GM10847 (cell line): ENCODE data around the gene KPNB1.

ENCODE experiments used
- POLR2A ChIP-seq: IDR thresholded peaks from 2 replicates; pipeline ENCODE4 v1.6.1; 2011; ENCODE audit not compliant: insufficient read length; ENCODE audit errors: extremely low read depth

Gene KPNB1

DNA sequence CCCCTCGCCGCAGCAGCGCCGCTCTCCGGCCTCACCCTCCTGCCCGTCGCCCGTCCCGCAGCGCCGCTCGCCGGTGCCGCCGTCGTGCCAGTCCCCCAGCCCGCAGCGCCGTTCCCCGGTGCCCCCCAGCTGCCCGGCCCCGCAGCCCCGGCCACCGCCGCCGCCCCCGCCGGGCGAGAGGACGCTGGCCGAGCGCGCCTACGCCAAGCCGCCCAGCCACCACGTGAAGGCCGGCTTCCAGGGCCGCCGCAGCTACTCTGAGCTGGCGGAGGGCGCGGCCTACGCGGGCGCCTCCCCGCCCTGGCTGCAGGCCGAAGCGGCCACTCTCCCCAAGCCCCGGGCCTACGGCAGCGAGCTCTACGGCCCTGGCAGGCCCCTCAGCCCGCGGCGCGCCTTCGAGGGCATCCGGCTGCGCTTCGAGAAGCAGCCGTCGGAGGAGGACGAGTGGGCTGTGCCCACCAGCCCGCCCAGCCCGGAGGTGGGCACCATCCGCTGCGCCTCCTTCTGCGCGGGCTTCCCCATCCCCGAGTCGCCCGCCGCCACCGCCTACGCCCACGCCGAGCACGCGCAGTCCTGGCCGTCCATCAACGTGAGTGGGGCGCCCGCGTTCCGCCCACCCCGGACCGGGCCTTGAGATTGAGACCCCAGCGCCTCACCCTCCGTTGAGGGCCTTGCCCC lies 59.3 kb downstream of the KPNB1 start:
- TF ChIP-seq POLR2A, result no peak

DNA sequence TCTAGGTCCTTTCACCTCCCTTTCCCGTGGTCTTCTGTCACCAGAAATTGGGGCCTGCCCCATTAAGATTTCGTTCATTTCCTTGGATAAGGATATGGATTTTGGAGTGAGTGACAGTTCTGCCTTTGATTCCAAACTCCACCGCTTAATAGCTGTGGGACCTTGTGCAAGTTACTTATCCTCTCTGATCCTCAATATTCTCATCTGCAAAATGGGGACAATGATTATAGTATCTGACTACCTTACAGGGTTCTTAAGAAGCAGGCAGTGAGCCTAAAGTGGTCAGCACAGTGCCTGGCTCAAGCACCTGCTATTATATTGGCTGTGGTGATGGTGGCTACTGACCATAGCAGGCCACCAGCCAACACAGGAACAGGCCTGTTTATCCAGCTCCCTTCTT lies 59.9 kb downstream of the KPNB1 start:
- no peak for TF ChIP-seq POLR2A

DNA sequence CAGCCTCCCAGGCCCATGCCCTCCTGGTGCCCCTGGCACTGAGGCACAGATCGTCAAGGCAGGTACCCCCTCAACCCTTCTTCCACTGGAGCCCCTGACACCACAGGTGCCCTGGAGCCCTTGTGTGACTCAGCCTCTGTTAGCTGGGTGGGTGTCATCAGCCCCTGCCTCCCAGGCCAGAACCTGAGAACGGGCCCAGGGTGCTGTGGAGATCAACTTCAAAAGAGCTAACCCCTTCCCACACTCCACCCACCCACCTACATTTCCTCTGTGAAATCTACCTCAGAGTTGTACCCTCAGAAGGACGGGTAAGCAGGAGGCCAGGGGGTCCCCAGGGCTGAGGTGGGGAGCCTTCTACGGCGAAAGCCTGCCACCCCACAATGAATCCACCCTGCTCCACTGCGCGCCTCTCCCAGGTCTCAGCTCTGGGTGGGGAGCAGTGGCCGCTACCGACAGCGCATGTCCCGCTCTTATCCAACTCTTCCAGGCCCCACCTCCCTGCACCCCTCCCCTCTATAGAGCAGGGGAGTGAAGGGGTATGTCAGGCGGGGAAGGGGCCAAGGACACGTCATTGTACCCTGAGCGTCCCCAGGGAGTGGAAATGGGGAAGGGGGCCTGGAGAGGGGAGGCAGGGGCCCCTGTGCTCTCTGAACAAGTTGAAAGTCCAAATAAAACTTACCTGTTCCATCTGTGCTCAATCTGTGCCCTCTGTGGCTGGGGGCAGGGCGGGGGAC lies 61.8 kb downstream of the KPNB1 start:
- no peak for TF ChIP-seq POLR2A

DNA sequence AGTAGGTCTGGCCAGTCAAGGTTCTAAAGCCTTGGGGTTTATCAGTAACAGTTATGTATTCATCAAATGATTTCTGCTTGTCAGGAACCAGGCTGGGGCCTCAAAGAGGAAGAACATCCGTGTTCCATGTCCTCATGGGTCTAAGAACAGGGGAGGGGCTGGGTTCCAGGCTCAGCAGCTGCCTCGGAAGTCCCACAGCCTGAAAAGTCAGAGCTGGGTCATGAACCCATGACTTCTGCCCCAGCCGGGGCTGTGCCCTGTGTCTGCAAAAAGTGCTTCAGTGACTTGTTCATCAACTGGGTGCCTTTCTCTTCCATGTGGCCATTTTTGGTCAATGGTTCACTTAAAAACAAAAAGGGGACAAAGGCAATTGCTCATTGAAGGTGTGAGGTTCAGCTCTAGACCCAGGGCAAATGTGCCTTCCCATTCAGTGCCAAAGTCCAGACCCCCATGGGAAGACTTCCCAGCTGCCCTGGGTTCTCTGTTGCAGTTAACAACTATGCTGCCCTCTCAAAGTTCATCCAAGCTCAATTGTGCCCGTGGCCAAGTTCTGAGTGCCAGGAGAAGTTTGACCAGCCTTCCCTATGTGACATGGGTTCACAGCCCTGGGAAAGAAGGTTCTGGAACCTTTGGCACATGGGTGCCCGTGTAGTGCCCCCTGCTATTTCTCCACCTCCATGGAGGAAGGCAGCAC lies 62.8 kb downstream of the KPNB1 start:
- TF ChIP-seq POLR2A, result no peak

DNA sequence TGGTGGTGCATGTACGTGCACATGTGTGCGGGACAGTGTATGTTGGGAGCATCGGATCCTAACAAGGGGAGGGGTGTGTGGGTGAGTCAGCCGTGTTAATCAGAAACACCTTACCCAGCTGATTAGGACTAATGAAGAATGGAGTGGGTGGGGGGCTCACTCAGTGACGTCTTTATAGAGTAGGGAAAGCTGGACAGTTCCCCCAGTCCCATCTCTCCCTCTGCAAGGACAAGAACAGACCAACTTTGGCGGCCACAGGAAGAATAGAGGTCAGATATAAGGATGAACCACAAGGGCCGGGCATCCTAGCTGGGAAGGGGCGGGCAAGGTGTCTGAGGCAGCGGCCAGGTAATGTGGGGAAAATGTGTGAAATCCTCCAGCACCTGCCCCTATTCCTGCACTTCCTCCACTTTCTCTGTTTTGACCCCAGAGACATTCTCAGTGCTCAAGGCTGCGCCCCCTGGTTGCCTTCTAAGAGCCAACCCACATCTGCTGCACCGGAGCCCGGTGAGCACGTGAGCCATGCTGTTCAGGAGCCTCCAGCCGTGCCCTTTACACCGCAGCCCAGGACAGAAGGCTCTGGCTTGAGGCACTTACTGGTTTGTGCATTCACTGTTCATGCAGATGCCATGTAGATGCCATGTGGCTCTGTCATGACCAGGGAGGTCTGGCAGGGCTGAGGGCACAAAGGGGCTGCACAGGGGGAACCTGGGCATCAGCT lies 64.4 kb downstream of the KPNB1 start:
- TF ChIP-seq POLR2A, result no peak

DNA sequence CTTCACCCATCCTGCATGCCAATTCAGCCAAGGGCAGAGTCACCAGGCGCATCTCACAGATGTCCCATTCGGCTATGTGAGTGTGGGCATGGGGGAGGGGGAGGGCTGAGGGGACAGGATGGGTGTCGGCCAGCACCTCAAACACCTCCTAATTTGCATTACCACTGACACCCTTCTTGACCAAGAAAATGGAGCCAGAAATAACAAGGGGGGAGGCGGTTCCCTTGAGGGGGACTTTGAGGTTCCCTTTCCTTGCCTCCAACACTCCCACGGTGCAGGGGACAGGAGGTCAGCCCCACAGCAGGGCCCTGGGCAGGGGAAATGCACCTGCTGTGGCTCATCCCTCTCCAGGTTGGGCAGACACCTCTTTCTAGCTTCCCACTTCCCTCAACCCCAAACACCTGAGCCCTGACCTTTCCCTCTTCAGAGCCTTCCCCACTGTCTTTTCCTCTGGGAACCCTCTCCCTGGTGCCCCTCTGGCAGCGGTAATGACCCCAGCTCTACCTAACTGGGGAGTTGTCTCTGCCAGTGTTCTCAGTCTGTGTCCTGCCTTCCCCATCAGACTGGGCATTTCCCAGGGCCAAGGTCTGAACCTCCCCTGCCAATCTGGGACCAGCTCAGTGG lies 65.2 kb downstream of the KPNB1 start:
- no peak for TF ChIP-seq POLR2A

DNA sequence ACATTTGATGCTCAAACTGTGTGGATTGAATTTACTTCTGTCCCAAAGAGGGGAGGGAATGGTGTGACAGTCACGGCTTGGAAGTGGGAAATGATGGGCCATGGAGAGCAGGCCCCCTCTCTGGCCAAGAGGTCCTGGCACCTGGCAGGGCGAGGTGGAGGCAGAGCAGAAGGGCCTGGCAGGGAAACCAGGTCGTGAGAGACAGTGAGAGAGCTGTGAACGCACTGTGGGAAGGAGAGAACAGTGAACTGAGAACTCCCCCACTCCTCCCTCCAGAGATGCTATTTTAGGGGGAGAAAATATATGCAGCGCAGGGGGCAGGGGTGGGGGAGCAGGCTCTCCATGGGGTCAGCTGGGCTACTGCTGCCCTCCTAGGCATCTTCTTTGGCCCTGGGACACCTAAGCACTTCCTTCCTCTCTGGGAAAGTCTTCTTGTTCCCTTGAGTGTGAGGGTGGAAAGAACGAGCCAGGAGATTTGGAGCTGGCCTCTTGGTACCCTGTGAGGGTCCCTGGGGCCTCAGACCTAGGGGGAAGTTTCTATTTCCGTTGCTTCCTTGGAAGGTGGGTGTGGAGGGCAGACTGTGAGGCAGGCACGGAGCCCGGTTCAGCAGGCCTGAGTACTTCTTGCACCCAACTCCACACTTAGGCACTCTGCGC lies 66.1 kb downstream of the KPNB1 start:
- TF ChIP-seq POLR2A, result no peak

DNA sequence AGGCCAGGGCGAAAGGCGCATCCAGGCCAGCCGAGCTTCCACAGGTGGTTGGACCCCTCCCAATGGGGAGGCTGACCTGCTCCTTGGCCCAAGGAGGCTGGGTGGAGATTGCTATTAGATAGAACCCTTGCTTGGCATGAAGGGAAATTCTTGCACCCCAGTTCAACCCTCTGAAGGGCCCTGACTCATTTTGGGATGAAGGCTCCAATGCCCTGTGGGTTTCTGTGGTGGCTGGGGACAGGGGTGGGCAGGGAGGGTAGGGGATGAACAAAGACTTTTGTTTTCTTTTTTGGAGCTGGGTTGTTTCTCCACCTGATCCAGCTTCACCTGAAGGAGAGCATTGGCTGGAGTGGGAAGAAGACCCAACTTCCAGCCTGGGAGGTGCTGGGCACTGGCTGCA lies 66.7 kb downstream of the KPNB1 start:
- no peak for TF ChIP-seq POLR2A

DNA sequence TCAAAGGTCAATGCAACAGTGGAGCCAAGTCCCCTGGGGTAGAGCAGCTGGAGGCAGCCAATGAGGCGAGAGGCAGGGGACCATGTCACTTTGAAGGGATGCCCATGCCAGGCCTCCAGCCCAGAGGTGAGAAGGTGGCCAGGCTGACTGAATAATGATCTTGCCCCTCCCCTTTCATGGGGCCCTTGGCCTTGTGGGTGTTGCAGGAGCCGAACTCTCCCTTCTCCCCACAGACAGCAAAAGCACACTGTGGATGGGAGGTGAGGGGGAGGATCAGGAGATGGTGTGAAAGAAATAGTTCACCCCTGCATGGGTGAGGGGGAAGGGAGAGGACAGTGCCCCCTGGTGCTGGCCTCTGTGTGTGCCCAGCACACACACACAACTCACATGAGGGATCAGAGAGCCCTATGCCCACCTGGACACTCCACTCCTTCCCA lies 67.6 kb downstream of the KPNB1 start:
- no peak for TF ChIP-seq POLR2A

DNA sequence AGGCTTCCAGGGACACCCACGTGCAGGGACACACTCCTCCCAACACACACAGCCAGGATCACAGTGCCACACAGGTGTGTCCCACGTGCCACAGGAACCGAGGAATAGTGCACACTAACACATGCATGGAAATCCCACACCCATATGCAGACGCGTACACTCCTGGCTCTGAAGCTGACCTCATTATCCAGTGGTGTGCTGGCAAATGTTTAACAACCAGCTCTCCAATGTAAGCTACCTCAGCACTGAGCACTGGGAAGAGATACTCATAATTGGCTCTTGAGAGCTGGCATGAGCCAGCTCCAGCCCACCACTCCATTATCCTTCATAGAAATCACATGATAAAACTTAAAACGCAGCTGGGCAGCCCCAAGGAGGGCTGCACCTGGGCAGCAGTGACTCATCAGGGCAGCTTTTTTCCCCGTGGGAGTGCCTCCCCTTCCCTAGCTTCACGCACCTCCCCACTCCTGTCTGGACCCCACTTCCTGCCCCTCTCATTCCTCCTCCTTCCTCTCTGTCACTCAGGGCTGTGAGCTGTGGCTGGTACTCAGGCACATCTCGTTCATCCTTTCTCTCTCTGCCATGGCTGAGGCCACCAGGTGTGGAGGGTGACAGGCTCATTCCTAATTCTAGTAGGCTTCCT lies 68.4 kb downstream of the KPNB1 start:
- TF ChIP-seq POLR2A, result no peak

DNA sequence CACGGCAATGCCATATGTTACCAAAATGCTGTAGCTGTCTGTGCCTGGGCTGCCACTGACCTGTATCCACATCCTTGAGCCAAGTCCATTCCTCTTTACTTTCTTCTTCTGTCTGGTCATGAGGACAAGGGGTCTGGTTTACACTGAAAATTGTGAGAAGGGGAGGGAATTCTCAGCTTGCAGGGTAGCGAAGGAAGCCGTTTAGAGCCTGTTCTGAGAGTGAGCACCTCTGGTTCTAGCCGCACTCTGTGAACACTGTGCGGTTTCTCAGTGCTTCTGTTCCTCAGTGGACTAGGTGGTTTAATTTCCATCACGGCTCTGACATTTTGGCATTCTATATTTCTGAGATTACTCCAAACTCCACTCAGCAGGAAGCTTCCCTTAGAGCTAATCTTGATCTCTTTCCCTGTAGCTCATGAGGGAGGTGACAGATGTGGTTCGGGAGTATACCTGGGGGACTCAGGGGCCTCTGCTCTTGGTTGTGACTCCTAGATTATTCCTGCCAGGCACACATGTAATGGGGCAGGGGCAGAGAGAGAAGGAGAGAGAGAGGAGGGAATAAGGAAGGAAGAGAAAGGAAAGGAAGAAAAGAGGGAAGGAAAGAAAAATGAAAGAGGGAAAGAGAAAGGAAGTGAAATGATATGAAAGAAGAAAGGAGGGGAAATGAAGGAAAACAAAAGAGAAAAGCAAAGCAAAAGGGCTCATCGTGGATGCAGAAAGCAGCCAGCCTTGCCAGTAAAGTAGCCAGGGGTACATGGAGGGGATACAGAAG lies 69.1 kb downstream of the KPNB1 start:
- TF ChIP-seq POLR2A, result no peak

DNA sequence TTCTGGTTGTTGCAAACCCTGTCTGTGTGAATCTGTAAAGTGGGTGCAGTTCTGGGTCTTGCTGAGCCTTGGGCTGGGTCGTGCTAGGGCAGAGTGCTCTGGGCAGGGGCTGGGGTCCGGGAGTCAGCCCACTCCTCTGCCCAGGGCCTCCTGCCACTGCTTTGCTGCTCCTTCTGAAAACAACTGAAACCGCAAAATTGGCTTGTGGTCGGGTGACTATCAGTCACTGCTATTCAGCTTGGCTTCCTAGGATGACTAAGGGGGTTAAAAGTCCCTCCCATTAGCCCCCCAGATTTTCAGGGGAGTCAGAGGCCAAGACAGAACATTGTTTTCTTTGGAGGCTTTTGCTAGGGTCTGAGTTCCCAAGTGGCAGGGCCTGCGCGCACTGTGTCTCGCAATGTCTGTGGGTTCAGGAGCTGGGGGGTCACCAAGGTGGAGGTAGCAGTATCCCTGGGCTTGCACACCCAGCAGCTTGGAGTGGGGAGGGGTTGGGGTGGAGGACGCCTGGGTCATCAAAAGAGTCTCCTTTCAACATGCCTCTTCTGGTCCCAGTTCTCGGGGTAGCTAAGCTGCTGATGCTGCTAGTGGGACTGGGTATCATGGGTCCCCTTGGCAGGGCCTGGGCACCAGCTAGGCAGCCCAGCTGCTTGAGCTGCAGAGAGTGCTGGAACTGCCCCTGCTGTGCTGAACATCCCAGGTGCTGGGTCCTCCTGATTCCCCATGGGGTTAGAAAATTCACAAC lies 69.9 kb downstream of the KPNB1 start:
- TF ChIP-seq POLR2A, result no peak

DNA sequence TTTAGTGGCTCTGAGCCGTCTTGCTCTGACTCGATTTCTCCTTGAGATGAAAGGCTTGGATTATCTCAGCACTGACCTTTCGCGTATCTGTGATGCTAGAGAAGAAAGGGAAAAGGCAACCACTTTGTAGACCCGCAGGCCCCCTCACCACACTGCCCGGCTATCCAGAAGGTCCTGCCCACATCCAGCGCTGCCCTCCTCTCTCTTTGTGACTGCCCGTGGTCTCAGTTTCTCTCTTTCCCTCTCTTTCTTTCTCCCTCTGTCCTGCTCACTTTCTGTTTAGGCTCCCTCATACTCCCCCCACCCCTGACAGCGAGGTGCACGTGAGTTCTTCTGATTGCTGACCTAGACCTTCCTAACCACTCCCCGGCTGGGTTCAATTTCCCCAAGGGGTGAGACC lies 70.5 kb downstream of the KPNB1 start:
- TF ChIP-seq POLR2A, result no peak
